ENCODE data around the gene GPR31.

GRCh38 chr6:167152862-167153261, 4.9 kb downstream of the GPR31 start:
- TF ChIP-seq CTCF (IDR thresholded peaks at IDR 0.05; ENCODE audit: poor library complexity) (no peak), EZH2 (IDR thresholded peaks at IDR 0.05; ENCODE audit: borderline replicate concordance) (no peak), EZH2phosphoT487 (IDR thresholded peaks at IDR 0.05; ENCODE audit: low read depth, severe bottlenecking, unreplicated experiment) (no peak)
